ENCODE measurements around the gene CAPN7. TPM values are rescaled to one million over a fixed set of nuclear protein-coding genes. Genes with fewer than 3 reads are reported as not detected.

Gene CAPN7
- polyA plus RNA-seq, 3 donors: 11.7 to 20.8 (median 14.7) TPM

DNA sequence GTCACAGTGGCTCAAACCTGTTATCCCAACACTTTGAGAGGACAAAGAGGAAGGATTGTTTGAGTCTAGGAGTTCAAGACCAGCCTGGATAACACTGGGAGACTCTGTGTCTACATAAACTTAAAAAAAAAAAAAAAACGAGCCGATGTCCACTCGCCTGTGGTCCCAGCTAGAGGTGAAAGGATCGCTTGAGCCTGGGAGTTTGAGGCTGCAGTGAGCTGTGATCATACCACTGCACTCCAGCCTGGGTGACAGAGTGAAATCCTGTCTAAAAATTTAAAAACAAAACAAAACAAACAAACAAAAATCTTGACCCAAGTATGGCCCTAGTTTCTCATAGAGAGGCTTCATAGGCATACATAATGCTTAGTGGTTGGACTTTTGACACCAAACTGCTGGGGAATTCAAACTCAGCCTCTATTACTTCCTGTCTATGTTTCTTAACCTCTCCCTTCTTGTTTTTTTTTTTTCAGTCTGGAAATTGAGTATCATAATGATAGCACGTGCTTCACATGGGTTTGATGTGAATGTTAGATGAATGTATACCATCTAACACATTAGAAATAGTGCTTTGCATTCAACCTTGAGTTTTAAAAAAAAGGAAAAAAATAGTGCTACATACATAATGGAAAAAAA lies 46.4 kb upstream of the CAPN7 start:
- Histone ChIP-seq H3K79me2 (ENCODE audit: insufficient read depth, low read length) (no peaks in the 10 kb centered on the region), H3K27ac (ENCODE audit: low read depth in 1 of 2, low read length in 2 of 2) (no peak overlapping the region), H3K4me3 (replicated peaks in 1 of 3; ENCODE audit: low read depth in 2 of 3, low read length in 3 of 3) (no peak overlapping the region), H2AFZ (ENCODE audit: insufficient read depth, low read depth, low read length, poor library complexity, severe bottlenecking) (no peak overlapping the region), H3K36me3 (replicated peaks in 1 of 2; ENCODE audit: control insufficient read depth in 1 of 2, insufficient read depth in 2 of 2, low read length in 2 of 2) (no peaks in the 10 kb centered on the region), H3K27me3 (ENCODE audit: control insufficient read depth in 2 of 2, insufficient read depth in 2 of 2, low read length in 2 of 2) (peaks cover 12 to 29% of the 10 kb centered on the region in 2 donors), H3K9ac (ENCODE audit: insufficient read depth, low read length, poor library complexity, severe bottlenecking) (no peak overlapping the region), H3K9me3 (replicated peaks in 1 of 2; ENCODE audit: control insufficient read depth in 1 of 2, insufficient read depth in 1 of 2, low read length in 2 of 2) (peaks cover 3 to 5% of the 10 kb centered on the region in 2 donors), H4K20me1 (ENCODE audit: insufficient read depth, low read length) (no peaks in the 10 kb centered on the region), H3K4me1 (ENCODE audit: control insufficient read depth in 1 of 2, insufficient read depth in 2 of 2, low read length in 2 of 2) (no peaks in the 10 kb centered on the region), H3K4me2 (replicated peaks; ENCODE audit: extremely low read depth, low read length, poor library complexity, severe bottlenecking) (no peak overlapping the region)
- TF ChIP-seq, protein P1, sequence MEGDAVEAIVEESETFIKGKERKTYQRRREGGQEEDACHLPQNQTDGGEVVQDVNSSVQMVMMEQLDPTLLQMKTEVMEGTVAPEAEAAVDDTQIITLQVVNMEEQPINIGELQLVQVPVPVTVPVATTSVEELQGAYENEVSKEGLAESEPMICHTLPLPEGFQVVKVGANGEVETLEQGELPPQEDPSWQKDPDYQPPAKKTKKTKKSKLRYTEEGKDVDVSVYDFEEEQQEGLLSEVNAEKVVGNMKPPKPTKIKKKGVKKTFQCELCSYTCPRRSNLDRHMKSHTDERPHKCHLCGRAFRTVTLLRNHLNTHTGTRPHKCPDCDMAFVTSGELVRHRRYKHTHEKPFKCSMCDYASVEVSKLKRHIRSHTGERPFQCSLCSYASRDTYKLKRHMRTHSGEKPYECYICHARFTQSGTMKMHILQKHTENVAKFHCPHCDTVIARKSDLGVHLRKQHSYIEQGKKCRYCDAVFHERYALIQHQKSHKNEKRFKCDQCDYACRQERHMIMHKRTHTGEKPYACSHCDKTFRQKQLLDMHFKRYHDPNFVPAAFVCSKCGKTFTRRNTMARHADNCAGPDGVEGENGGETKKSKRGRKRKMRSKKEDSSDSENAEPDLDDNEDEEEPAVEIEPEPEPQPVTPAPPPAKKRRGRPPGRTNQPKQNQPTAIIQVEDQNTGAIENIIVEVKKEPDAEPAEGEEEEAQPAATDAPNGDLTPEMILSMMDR (IDR thresholded peaks at IDR 0.05): no peak
- Mint-ChIP-seq H3K27me3 (ENCODE audit: low read depth in 3 of 3) (peaks cover 13 to 22% (median 17%) of the 10 kb centered on the region in 3 donors), H3K4me1 (peaks cover 3% of the 10 kb centered on the region), H3K36me3 (no peaks in the 10 kb centered on the region), H3K27ac (no peak overlapping the region), H3K9me3 (peaks cover 5 to 12% (median 8%) of the 10 kb centered on the region in 7 donors), H3K4me3 (no peak overlapping the region)
- intact Hi-C loops (cut with micrococcal nuclease): no loop called here
- DNase-seq: no peak
- no CpG with 5 or more reads among the region's 5 CpGs for WGBS (ENCODE audit: insufficient coverage)

DNA sequence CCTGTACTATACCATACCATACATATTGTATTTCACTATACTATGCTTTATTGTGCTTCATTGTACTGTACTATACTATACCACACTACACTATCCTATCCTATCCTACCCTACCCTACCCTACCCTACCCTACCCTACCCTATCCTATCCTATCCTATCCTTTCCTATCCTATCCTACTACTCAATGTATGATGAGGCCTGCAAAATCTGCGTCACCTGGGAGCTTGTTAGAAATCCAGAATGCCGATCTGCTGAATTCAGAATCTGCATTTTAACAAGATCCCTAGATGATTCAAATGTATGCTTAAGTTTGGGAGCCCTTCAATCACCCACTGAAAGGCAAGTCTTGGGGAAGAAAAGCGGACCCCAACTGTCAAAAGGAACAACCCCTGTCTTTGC lies 45.4 kb upstream of the CAPN7 start:
- Histone ChIP-seq H3K36me3 (replicated peaks in 1 of 2; ENCODE audit: control insufficient read depth in 1 of 2, insufficient read depth in 2 of 2, low read length in 2 of 2) (no peaks in the 10 kb centered on the region), H3K79me2 (ENCODE audit: insufficient read depth, low read length) (no peaks in the 10 kb centered on the region), H4K20me1 (ENCODE audit: insufficient read depth, low read length) (no peaks in the 10 kb centered on the region), H3K9ac (ENCODE audit: insufficient read depth, low read length, poor library complexity, severe bottlenecking) (no peak overlapping the region), H2AFZ (ENCODE audit: insufficient read depth, low read depth, low read length, poor library complexity, severe bottlenecking) (no peak overlapping the region), H3K4me1 (ENCODE audit: control insufficient read depth in 1 of 2, insufficient read depth in 2 of 2, low read length in 2 of 2) (no peaks in the 10 kb centered on the region), H3K27me3 (ENCODE audit: control insufficient read depth in 2 of 2, insufficient read depth in 2 of 2, low read length in 2 of 2) (peaks cover 9 to 19% of the 10 kb centered on the region in 2 donors), H3K27ac (ENCODE audit: low read depth in 1 of 2, low read length in 2 of 2) (no peak overlapping the region), H3K9me3 (replicated peaks in 1 of 2; ENCODE audit: control insufficient read depth in 1 of 2, insufficient read depth in 1 of 2, low read length in 2 of 2) (peaks cover 3 to 5% of the 10 kb centered on the region in 2 donors), H3K4me3 (replicated peaks in 1 of 3; ENCODE audit: low read depth in 2 of 3, low read length in 3 of 3) (no peak overlapping the region), H3K4me2 (replicated peaks; ENCODE audit: extremely low read depth, low read length, poor library complexity, severe bottlenecking) (no peak overlapping the region)
- TF ChIP-seq, protein P1 (IDR thresholded peaks at IDR 0.05): no peak
- H3K27ac Mint-ChIP-seq: no peak overlapping the region
- no peak for DNase-seq
- no peak overlapping the region for H3K4me3 Mint-ChIP-seq
- peaks cover 4% of the 10 kb centered on the region for H3K4me1 Mint-ChIP-seq
- peaks cover 9 to 12% (median 9%) of the 10 kb centered on the region in 3 donors for H3K27me3 Mint-ChIP-seq (ENCODE audit: low read depth in 3 of 3)
- no peaks in the 10 kb centered on the region for H3K36me3 Mint-ChIP-seq
- 100% methylated on average over 2 of the region's 3 CpGs for WGBS (ENCODE audit: insufficient coverage)
- H3K9me3 Mint-ChIP-seq: peaks cover 5 to 12% (median 7%) of the 10 kb centered on the region in 7 donors
- intact Hi-C loops (cut with micrococcal nuclease): no loop called here
